Gastroesophageal sphincter (tissue), 3 donors: ENCODE results near the gene CCDC136.

ENCODE experiments used
- CTCF ChIP-seq, 4 experiments: fragments of 200-600 bp in 2 of 4; fragments of 450-650 bp in 2 of 4; sonication (generic) in 1 of 4; IDR thresholded peaks; one replicate each; pipeline ENCODE4 v1.5.1; 2017 to 2019; ENCODE audit warnings: antibody characterized with exemption in 4 of 4, mild to moderate bottlenecking in 2 of 4, moderate library complexity in 2 of 4
- EP300 ChIP-seq: sonication (generic); formaldehyde crosslinking; IDR thresholded peaks from one replicate; pipeline ENCODE4 v1.6.1; 2017; ENCODE audit warnings: antibody characterized with exemption, mild to moderate bottlenecking
- POLR2A ChIP-seq, 2 donors: fragments of 450-650 bp; IDR thresholded peaks; one replicate each; pipeline ENCODE4 v1.6.1; 2017; ENCODE audit warnings: antibody characterized with exemption in 2 of 2, mild to moderate bottlenecking in 2 of 2, moderate library complexity in 1 of 2
- POLR2AphosphoS5 ChIP-seq: sonication (generic); formaldehyde crosslinking; IDR thresholded peaks from one replicate; pipeline ENCODE4 v1.6.1; 2017; ENCODE audit warnings: antibody characterized with exemption

- TF ChIP-seq CTCF (IDR thresholded peaks at IDR 0.05): no peak
- TF ChIP-seq POLR2AphosphoS5: no peak
- TF ChIP-seq POLR2A (IDR thresholded peaks at IDR 0.05): no peak
- no peak for TF ChIP-seq EP300
These were observed 3.0 kb upstream of the CCDC136 start for GRCh38 chr7:128788446-128789412.
